H1 (cell line): ENCODE results near the gene SFMBT2. TPM values are rescaled to one million over a fixed set of nuclear protein-coding genes. Genes with fewer than 3 reads are reported as not detected.

Source experiments
- CTCF ChIA-PET: fragments of 300-600 bp; sonication (Branson Sonifier 250); formaldehyde crosslinking; loops from one replicate; lab custom pipeline; 2021; ENCODE audit not compliant: partially characterized antibody; lab: Charles Lee
- POLR2A ChIA-PET: fragments of 300-600 bp; sonication (Branson Sonifier 250); formaldehyde crosslinking; loops from one replicate; lab custom pipeline; 2021; ENCODE audit warnings: inconsistent platforms; ENCODE audit not compliant: partially characterized antibody; lab: Charles Lee
- DNase-seq, 2 experiments: peaks; one replicate each; pipeline versions ENCODE4 v3.0.0 to v3.0.0-alpha.2; 2010 to 2022; ENCODE audit warnings: low spot score in 2 of 2, low read depth in 1 of 2, mixed read lengths in 1 of 2
- FAIRE-seq: peaks from 2 replicates; lab custom pipeline; 2011; peaks lifted over from hg19 to GRCh38; lab: Jason Lieb, UNC
- H2AFZ ChIP-seq: 2 replicates; pipeline ENCODE4 v1.8.1; 2012; ENCODE audit warnings: low read length, inconsistent platforms
- H2AK5ac ChIP-seq: 2 replicates; pipeline ENCODE4 v1.6.1; 2013; ENCODE audit warnings: low read depth, low read length
- H2BK120ac ChIP-seq: replicated peaks from 2 replicates; pipeline ENCODE3; 2013; ENCODE audit warnings: low read depth, low read length, inconsistent platforms
- H2BK12ac ChIP-seq: 2 replicates; pipeline ENCODE4 v1.6.1; 2013; ENCODE audit warnings: low read depth, low read length
- H2BK15ac ChIP-seq: 2 replicates; pipeline ENCODE4 v1.6.1; 2013; ENCODE audit warnings: low read length
- H2BK20ac ChIP-seq: 2 replicates; pipeline ENCODE4 v1.6.1; 2013; ENCODE audit warnings: low read length
- H2BK5ac ChIP-seq: 2 replicates; pipeline ENCODE4 v1.6.1; 2013; ENCODE audit warnings: low read depth, low read length
- H3K14ac ChIP-seq: 2 replicates; pipeline ENCODE4 v1.6.1; 2013; ENCODE audit warnings: inconsistent platforms; ENCODE audit not compliant: insufficient read length
- H3K18ac ChIP-seq: 2 replicates; pipeline ENCODE4 v1.6.1; 2013; ENCODE audit warnings: low read length; ENCODE audit errors: extremely low read depth
- H3K23ac ChIP-seq: 2 replicates; pipeline ENCODE4 v1.6.1; 2013; ENCODE audit warnings: inconsistent platforms; ENCODE audit not compliant: insufficient read length
- H3K23me2 ChIP-seq: 2 replicates; pipeline ENCODE4 v1.6.1; 2013; ENCODE audit warnings: low read depth, low read length
- H3K27ac ChIP-seq: 2 replicates; pipeline ENCODE4 v1.6.1; 2011; ENCODE audit warnings: low read depth, low read length, inconsistent platforms
- H3K27me3 ChIP-seq, 4 experiments: replicated peaks in 1 of 4; 1 replicate in 1 of 4; 2 replicates in 3 of 4; pipeline versions ENCODE4 v1.6.1 to v1.8.1; 2011 to 2013; ENCODE audit warnings: low read length in 3 of 4, mild to moderate bottlenecking in 3 of 4, inconsistent platforms in 2 of 4, mixed read lengths in 2 of 4, moderate library complexity in 1 of 4; ENCODE audit not compliant: control insufficient read depth in 3 of 4, insufficient read depth in 3 of 4; ENCODE audit errors: extremely low read depth in 1 of 4
- H3K36me3 ChIP-seq, 4 experiments: 2 replicates each; pipeline versions ENCODE4 v1.6.1 to v1.8.1; 2011 to 2013; ENCODE audit warnings: mild to moderate bottlenecking in 4 of 4, low read length in 3 of 4, moderate library complexity in 2 of 4, control low read depth in 1 of 4, inconsistent platforms in 1 of 4; ENCODE audit not compliant: insufficient read depth in 4 of 4, control insufficient read depth in 2 of 4
- H3K4ac ChIP-seq: replicated peaks from 2 replicates; pipeline ENCODE3; 2013; ENCODE audit warnings: low read length, low read depth, mixed read lengths, inconsistent platforms; ENCODE audit not compliant: insufficient read length
- H3K4me1 ChIP-seq, 4 experiments: replicated peaks in 1 of 4; 1 replicate in 1 of 4; 2 replicates in 3 of 4; pipeline versions ENCODE4 v1.6.1 to v1.8.1; 2011 to 2013; ENCODE audit warnings: low read length in 3 of 4, inconsistent platforms in 2 of 4, mixed read lengths in 1 of 4; ENCODE audit not compliant: insufficient read depth in 4 of 4, control insufficient read depth in 3 of 4
- H3K4me2 ChIP-seq, 2 experiments: 2 replicates each; pipeline versions ENCODE4 v1.6.1 to v1.8.1; 2011 to 2013; ENCODE audit warnings: low read depth in 2 of 2, low read length in 2 of 2, control low read depth in 1 of 2, inconsistent platforms in 1 of 2, mild to moderate bottlenecking in 1 of 2; ENCODE audit not compliant: insufficient read depth in 1 of 2
- H3K4me3 ChIP-seq, 4 experiments: fragments of 200-600, 300-600 bp in 1 of 4; sonication (generic), shearing (Covaris generic), sonication (Bioruptor Twin) in 1 of 4; 2 replicates each; pipeline versions ENCODE4 v1.5.1 to v1.8.1; 2011 to 2016; ENCODE audit warnings: low read length in 4 of 4, low read depth in 3 of 4, control low read depth in 2 of 4, inconsistent platforms in 2 of 4, mild to moderate bottlenecking in 2 of 4, mixed read lengths in 1 of 4, moderate library complexity in 1 of 4; ENCODE audit not compliant: insufficient read depth in 2 of 4; ENCODE audit errors: extremely low read depth in 1 of 4
- H3K56ac ChIP-seq: replicated peaks from 2 replicates; pipeline ENCODE3; 2013; ENCODE audit warnings: low read depth, mild to moderate bottlenecking, mixed read lengths, low read length, inconsistent platforms; ENCODE audit not compliant: insufficient read length
- H3K79me1 ChIP-seq: 2 replicates; pipeline ENCODE4 v1.6.1; 2013; ENCODE audit warnings: low read depth, low read length, control low read depth
- H3K79me2 ChIP-seq, 2 experiments: 2 replicates each; pipeline versions ENCODE4 v1.6.1 to v1.8.1; 2012 to 2013; ENCODE audit warnings: low read length in 2 of 2, mild to moderate bottlenecking in 2 of 2, inconsistent platforms in 1 of 2; ENCODE audit not compliant: insufficient read depth in 2 of 2, control insufficient read depth in 1 of 2
- H3K9ac ChIP-seq, 4 experiments: replicated peaks in 1 of 4; 1 replicate in 1 of 4; 2 replicates in 3 of 4; pipeline versions ENCODE4 v1.6.1 to v1.8.1; 2011 to 2013; ENCODE audit warnings: low read depth in 3 of 4, low read length in 3 of 4, control low read depth in 2 of 4, mild to moderate bottlenecking in 2 of 4, moderate library complexity in 2 of 4, inconsistent platforms in 1 of 4; ENCODE audit errors: extremely low read depth in 1 of 4
- H3K9me3 ChIP-seq, 2 experiments: 2 replicates each; pipeline versions ENCODE4 v1.6.1 to v1.8.1; 2012 to 2013; ENCODE audit warnings: mild to moderate bottlenecking in 2 of 2, moderate library complexity in 2 of 2, control low read depth in 1 of 2, inconsistent platforms in 1 of 2, low read depth in 1 of 2, low read length in 1 of 2, mixed read lengths in 1 of 2; ENCODE audit not compliant: insufficient read depth in 2 of 2
- H4K20me1 ChIP-seq, 2 experiments: replicated peaks in 1 of 2; 2 replicates each; pipeline versions ENCODE3 to v1.8.1; 2011 to 2013; ENCODE audit warnings: inconsistent platforms in 2 of 2, low read length in 2 of 2, mild to moderate bottlenecking in 1 of 2; ENCODE audit not compliant: insufficient read depth in 2 of 2, control insufficient read depth in 1 of 2
- H4K5ac ChIP-seq: 2 replicates; pipeline ENCODE4 v1.6.1; 2013; ENCODE audit warnings: low read length, low read depth, mixed read lengths, inconsistent platforms; ENCODE audit not compliant: insufficient read length
- H4K8ac ChIP-seq: 2 replicates; pipeline ENCODE4 v1.8.0; 2013; ENCODE audit warnings: mild to moderate bottlenecking, moderate library complexity, low read length, inconsistent platforms; ENCODE audit not compliant: insufficient read depth; ENCODE audit errors: extremely low read depth
- H4K91ac ChIP-seq: replicated peaks from 2 replicates; pipeline ENCODE3; 2013; ENCODE audit warnings: low read length, mixed read lengths, inconsistent platforms; ENCODE audit not compliant: insufficient read length
- ATF2 ChIP-seq: IDR thresholded peaks from 2 replicates; pipeline ENCODE4 v1.6.1; 2012; ENCODE audit warnings: low read length, inconsistent platforms
- CBX8 ChIP-seq: fragments of 300-800, 300-1000 bp; sonication (generic); IDR thresholded peaks from 2 replicates; pipeline ENCODE4 v1.7.1; 2016; ENCODE audit warnings: low read depth, low read length, borderline replicate concordance
- E2F6 ChIP-seq: IDR thresholded peaks from 2 replicates; pipeline ENCODE4 v1.6.1; 2012; ENCODE audit warnings: inconsistent platforms
- FOSL1 ChIP-seq: IDR thresholded peaks from 2 replicates; pipeline ENCODE4 v1.6.1; 2011; ENCODE audit warnings: mild to moderate bottlenecking, low read depth, low read length, moderate library complexity; ENCODE audit not compliant: insufficient read depth
- HDAC6 ChIP-seq: IDR thresholded peaks from one replicate; pipeline ENCODE4 v1.7.1; 2012; ENCODE audit warnings: low read depth, mild to moderate bottlenecking, inconsistent platforms, low read length, moderate library complexity
- KDM4A ChIP-seq: IDR thresholded peaks from one replicate; pipeline ENCODE4 v1.7.1; 2012; ENCODE audit warnings: low read depth, mild to moderate bottlenecking, moderate library complexity, low read length, inconsistent platforms; ENCODE audit not compliant: severe bottlenecking
- POU5F1 ChIP-seq: IDR thresholded peaks from 2 replicates; pipeline ENCODE4 v1.6.1; 2011; ENCODE audit warnings: low read depth, mild to moderate bottlenecking, low read length, moderate library complexity
- RBBP5 ChIP-seq: IDR thresholded peaks from 2 replicates; pipeline ENCODE4 v1.7.1; 2012; ENCODE audit warnings: low read depth, mild to moderate bottlenecking, inconsistent platforms, low read length, moderate library complexity, borderline replicate concordance
- SP4 ChIP-seq: IDR thresholded peaks from 2 replicates; pipeline ENCODE4 v1.6.1; 2012; ENCODE audit warnings: low read length, inconsistent platforms
- WGBS, 2 experiments: shearing (Covaris generic) in 1 of 2; methylation state at CpG; one replicate each; pipeline versions ENCODE4 v1.1.6 to v1.1.7; 2013 to 2015; ENCODE audit warnings: low lambda C conversion rate in 2 of 2, mixed read lengths in 2 of 2, inconsistent platforms in 1 of 2, low coverage in 1 of 2, missing lambda C conversion rate in 1 of 2; ENCODE audit not compliant: insufficient replicate concordance in 2 of 2, insufficient coverage in 1 of 2, insufficient read length in 1 of 2; ENCODE audit errors: extremely low coverage in 1 of 2, missing lambda C conversion rate in 1 of 2; 5-methylcytosine and 5-hydroxymethylcytosine counted together
- polyA plus RNA-seq, 7 experiments: library from polyadenylated mRNA; depleted of rRNA in 3 of 7; stranded (reverse) in 5 of 7; unstranded in 2 of 7; fragments of >200 nt in 5 of 7; fragments of 200-250 nt in 2 of 7; gene quantifications; 1 replicate in 5 of 7; 2 replicates in 1 of 7; 4 replicates in 1 of 7; pipeline versions ENCODE4 v1.2.1 to v1.2.3, GENCODE V29; 2011 to 2013; ENCODE audit warnings: missing spikeins in 2 of 7, mixed read lengths in 2 of 7
- total RNA-seq: library from RNA; stranded (reverse); fragmentation: NEBNext Ultra II Directional; extraction: Animal tissue kit (Norgen Biotek cat#: 25700); gene quantifications from 2 replicates; pipeline ENCODE4 v1.2.1, GENCODE V29; 2021

The SFMBT2 gene
- total and polyA plus RNA-seq, 2 of the 8 experiments (the other 6 are each of a cell fraction or from before 2014, with no cell fraction given) = 2.9 to 11.0 TPM

- no peak overlapping the region for H2BK120ac ChIP-seq
- H3K4me3 ChIP-seq = no peak overlapping the region
- no peak overlapping the region for H2BK15ac ChIP-seq
- no peak overlapping the region for H3K4me2 ChIP-seq
- no peak overlapping the region for H3K14ac ChIP-seq
- no peak overlapping the region for H2BK20ac ChIP-seq
- 94% methylated on average over 2 of the region's 2 CpGs; no CpG with 5 or more reads in 1 of the 2 experiments for WGBS, 2 experiments
- no peak overlapping the region for H3K27ac ChIP-seq
- no peak overlapping the region for H4K5ac ChIP-seq
- POLR2A ChIA-PET = no interaction called here
- H4K20me1 ChIP-seq = no peaks in the 10 kb centered on the region
- H2AFZ ChIP-seq = no peak overlapping the region
- FAIRE-seq (no peak), DNase-seq (no peak)
- no peaks in the 10 kb centered on the region for H3K79me1 ChIP-seq
- no peak overlapping the region for H3K9ac ChIP-seq
- no peaks in the 10 kb centered on the region for H3K23me2 ChIP-seq
- no peaks in the 10 kb centered on the region for H3K79me2 ChIP-seq
- H3K23ac ChIP-seq = no peak overlapping the region
- no peak overlapping the region for H2BK12ac ChIP-seq
- TF ChIP-seq RBBP5 = no peak
- no peak for TF ChIP-seq HDAC6
- TF ChIP-seq CBX8 = no peak
- no peak for TF ChIP-seq KDM4A
- TF ChIP-seq SP4 = no peak
- TF ChIP-seq POU5F1 = no peak
- TF ChIP-seq FOSL1 = no peak
- no peak for TF ChIP-seq ATF2
- no peak for TF ChIP-seq E2F6
- H2BK5ac ChIP-seq = no peak overlapping the region
- no peaks in the 10 kb centered on the region for H3K27me3 ChIP-seq
- no peaks in the 10 kb centered on the region for H3K4me1 ChIP-seq
- H4K8ac ChIP-seq = no peak overlapping the region
- no peak overlapping the region for H3K18ac ChIP-seq
- H3K56ac ChIP-seq = no peak overlapping the region
- H2AK5ac ChIP-seq = no peak overlapping the region
- peaks cover 0 to 6% (median under 1%) of the 10 kb centered on the region in 4 experiments; a peak in 2 of 8 replicates for H3K36me3 ChIP-seq
- CTCF ChIA-PET = interaction anchor here (0.6 kb wide), 1 partner anchor 33 kb away, joined by 3 read pairs; no protein-coding TSS in a partner anchor
- no peaks in the 10 kb centered on the region for H3K9me3 ChIP-seq
- no peak overlapping the region for H3K4ac ChIP-seq
- H4K91ac ChIP-seq = no peak overlapping the region
Observed at GRCh38 chr10:7181420-7181819, 229.4 kb downstream of the SFMBT2 start.
